ENCODE data around the gene GMEB1.

The GMEB1 gene, protein sequence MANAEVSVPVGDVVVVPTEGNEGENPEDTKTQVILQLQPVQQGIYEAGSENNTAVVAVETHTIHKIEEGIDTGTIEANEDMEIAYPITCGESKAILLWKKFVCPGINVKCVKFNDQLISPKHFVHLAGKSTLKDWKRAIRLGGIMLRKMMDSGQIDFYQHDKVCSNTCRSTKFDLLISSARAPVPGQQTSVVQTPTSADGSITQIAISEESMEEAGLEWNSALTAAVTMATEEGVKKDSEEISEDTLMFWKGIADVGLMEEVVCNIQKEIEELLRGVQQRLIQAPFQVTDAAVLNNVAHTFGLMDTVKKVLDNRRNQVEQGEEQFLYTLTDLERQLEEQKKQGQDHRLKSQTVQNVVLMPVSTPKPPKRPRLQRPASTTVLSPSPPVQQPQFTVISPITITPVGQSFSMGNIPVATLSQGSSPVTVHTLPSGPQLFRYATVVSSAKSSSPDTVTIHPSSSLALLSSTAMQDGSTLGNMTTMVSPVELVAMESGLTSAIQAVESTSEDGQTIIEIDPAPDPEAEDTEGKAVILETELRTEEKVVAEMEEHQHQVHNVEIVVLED

GRCh38 chr1:28668191-28668955, at the start of gene GMEB1:
Gene GMEB1 (plus strand): TSS chr1:28668784. CDS start chr1:28683613, 14,829 bp downstream.
- peak; percentile 77 for TF ChIP-seq CTCF (IDR thresholded peaks at IDR 0.05)
- Histone ChIP-seq H3K27ac (peak within 1 kb of the TSS; percentile 96), H3K4me1 (ENCODE audit: control insufficient read depth in 1 of 2, insufficient read depth in 1 of 2, low read depth in 1 of 2, low read length in 1 of 2) (peaks cover 25 to 30% of the 10 kb centered on the region in 2 experiments), H3K4me3 (ENCODE audit: low read depth in 1 of 2, low read length in 1 of 2) (peak within 1 kb of the TSS; percentile 85 to 93), H3K9me3 (no peaks in the 10 kb centered on the region), H3K36me3 (no peaks in the 10 kb centered on the region), H3K27me3 (no peaks in the 10 kb centered on the region)

DNA sequence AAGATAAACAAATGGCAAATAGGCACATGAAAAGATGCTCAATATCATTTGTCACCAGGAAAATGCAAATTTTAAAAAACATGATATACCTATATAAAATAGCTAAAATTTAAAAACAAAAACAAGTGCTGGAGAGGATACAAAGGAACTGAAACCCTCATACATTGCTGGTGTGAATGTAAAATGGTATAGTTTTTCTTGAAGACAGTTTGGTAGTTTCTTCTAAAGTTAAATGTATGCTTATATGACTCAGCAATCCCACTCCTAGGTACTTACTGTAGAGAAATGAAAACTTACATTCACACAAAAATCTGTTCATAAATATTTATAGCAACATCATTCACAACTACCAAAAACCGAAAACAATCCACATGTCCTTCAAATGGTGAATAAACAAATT, 36.9 kb upstream of the GMEB1 start:
- Histone ChIP-seq H3K27ac (no peak overlapping the region), H3K4me1 (ENCODE audit: control insufficient read depth in 1 of 2, insufficient read depth in 1 of 2, low read depth in 1 of 2, low read length in 1 of 2) (no peaks in the 10 kb centered on the region), H3K4me3 (ENCODE audit: low read depth in 1 of 2, low read length in 1 of 2) (no peak overlapping the region), H3K36me3 (no peaks in the 10 kb centered on the region), H3K27me3 (no peaks in the 10 kb centered on the region), H3K9me3 (no peaks in the 10 kb centered on the region)
- TF ChIP-seq CTCF (IDR thresholded peaks at IDR 0.05) = no peak

DNA sequence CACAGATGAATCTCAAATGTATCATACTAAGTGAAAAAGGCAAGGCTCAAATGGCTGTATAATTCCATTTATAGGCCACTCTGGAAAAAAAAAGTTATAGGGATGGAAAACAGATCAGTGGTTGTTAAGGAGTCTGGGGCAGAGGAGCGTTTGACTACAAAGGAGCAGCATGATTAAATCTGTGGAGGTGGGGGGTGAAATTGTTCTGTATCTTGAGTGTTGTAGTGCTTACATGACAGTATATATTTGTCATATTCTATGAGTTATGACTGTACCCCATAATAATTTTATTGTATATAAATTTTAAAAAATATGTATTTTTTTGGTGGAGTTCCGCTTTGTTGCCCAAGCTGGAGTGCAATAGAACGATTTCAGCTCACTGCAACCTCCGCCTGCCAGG, 36.0 kb upstream of the GMEB1 start:
- no peak for TF ChIP-seq CTCF (IDR thresholded peaks at IDR 0.05)

DNA sequence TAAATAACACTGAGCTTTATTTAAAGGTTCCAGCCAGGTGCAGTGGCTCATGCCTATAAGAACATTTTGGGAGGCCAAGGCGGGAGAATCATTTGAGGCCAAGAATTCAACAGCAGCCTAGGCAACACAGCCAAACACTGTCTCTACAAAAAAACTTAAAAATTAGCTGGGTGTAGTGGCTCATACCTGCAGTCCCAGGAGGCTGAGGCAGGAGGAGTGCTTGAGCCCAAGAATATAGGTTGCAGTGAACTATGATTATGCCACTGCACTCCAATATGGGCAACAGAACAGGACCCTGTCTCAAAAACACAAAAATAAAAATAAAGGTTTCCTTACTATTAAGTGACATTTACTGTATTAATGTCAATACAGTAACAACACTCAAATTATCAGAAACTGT, 27.8 kb upstream of the GMEB1 start:
- H3K36me3 ChIP-seq = no peaks in the 10 kb centered on the region

More for the DNA sequence above, 36.0 kb upstream of the GMEB1 start:
- Histone ChIP-seq H3K9me3 (no peaks in the 10 kb centered on the region), H3K4me3 (ENCODE audit: low read depth in 1 of 2, low read length in 1 of 2) (no peak overlapping the region), H3K27me3 (no peaks in the 10 kb centered on the region), H3K4me1 (ENCODE audit: control insufficient read depth in 1 of 2, insufficient read depth in 1 of 2, low read depth in 1 of 2, low read length in 1 of 2) (no peaks in the 10 kb centered on the region), H3K27ac (no peak overlapping the region), H3K36me3 (no peaks in the 10 kb centered on the region)

More for the DNA sequence above, 27.8 kb upstream of the GMEB1 start:
- H3K27me3 ChIP-seq = no peaks in the 10 kb centered on the region
- peaks cover 30 to 37% of the 10 kb centered on the region in 2 experiments for H3K4me1 ChIP-seq (ENCODE audit: control insufficient read depth in 1 of 2, insufficient read depth in 1 of 2, low read depth in 1 of 2, low read length in 1 of 2)
- TF ChIP-seq CTCF (IDR thresholded peaks at IDR 0.05) = no peak
- H3K9me3 ChIP-seq = no peaks in the 10 kb centered on the region
- no peak overlapping the region for H3K27ac ChIP-seq
- H3K4me3 ChIP-seq (ENCODE audit: low read depth in 1 of 2, low read length in 1 of 2) = no peak overlapping the region
